NCI-H187 (cell line): ENCODE measurements around the gene TCF25.
"Not testable (repeated sequence)": the region's sequence is repeated elsewhere in the genome, so short reads cannot be mapped to it uniquely, and the experiment has no call there.

Experiments
- DNase-seq, 2 experiments: peaks; one replicate each; lab custom pipeline; 2025; lab: John Stamatoyannopoulos, UW

Gene TCF25

DNA sequence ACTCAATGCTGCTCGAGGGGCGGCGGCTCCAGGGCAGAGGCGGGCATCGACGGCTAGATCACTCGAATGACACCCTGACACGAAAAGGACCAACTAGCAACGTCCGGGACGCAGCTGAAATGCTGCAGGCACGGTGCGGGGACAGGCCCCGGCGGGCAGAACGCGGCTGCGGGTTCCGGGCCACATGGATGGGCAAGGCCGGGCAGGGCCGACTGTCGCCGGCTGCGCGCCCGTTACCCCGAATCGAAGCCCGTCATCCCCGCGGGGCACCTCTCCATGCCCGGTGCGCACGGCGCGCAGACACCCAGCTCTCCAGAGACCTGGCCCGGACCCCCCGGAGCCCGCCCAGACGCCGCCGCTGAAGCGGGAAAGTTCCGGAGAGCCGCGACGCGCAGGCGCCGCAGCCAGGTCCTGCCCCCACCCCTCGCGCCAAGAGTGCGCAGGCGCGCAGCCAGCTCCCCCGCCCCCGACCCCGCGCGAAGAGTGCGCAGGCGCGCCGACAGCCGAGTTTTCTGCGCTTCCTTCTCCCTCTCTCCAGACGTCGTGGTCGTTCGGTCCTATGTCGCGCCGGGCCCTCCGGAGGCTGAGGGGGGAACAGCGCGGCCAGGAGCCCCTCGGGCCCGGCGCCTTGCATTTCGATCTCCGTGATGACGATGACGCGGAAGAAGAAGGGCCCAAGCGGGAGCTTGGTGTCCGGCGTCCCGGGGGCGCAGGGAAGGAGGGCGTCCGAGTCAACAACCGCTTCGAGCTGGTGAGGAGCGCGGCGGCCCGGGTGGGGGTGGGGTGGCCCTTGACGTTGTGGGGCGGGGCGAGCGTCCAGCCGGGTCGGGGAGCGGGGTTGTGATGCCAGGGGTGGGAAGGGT, at the start of gene TCF25:
Gene TCF25 (plus strand): TSS at position 484 of the 863 bp plus-strand sequence. CDS start 76 bp downstream, at position 560.
- DNase-seq: peak; percentile 54 to 81

DNA sequence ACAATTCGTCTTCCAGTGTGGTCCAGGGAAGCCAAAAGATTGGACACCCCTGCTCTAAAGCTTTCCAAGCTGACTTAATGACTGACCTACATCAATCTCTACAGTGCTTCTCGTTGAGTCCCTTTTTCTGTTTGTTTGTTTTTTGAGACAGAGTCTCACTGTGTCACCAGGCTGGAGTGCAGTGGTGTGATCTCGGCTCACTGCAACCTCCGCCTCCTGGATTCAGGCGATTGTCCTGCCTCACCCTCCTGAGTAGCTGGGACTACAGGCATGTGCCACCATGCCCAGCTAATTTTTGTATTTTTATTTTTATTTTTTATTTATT, 49.6 kb upstream of the TCF25 start:
- DNase-seq: not testable (repeated sequence)

DNA sequence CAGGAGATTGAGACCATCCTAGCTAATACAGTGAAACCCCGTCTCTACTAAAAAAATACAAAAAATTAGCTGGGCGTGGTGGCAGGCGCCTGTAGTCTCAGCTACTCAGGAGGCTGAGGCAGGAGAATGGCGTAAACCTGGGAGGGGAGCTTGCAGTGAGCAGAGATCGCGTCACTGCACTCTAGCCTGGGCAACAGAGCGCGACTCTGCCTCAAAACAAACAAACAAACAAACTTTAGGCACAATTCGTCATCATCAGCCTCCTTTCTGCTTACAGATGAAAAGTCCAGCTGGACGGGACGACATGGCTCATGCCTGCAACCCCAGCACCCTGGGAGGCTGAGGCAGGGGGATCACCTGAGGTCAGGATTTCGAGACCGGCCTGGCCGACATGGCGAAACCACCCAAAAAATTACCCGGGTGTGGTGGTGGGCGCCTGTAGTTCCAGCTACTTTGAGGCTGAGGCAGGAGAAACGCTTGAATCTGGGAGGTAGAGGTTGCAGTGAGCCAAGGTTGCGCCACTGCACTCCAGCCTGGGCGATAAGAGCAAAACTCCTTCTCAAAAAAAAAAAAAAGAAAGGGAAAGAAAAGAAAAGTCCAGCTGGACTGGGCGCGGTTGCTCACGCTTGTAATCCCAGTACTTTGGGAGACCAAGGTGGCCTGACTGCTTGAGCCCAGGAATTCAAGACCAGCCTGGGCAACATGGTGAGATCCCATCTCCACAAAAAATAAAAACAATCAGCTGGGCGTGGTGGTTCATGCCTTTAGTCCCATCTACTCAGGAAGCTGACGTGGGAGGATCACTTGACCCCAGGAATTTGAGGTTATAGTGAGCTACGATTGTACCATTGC, 46.6 kb upstream of the TCF25 start:
- DNase-seq: no peak

- no peak for DNase-seq
These were observed 45.8 kb upstream of the TCF25 start for GRCh38 chr16:89827383-89828198.

DNA sequence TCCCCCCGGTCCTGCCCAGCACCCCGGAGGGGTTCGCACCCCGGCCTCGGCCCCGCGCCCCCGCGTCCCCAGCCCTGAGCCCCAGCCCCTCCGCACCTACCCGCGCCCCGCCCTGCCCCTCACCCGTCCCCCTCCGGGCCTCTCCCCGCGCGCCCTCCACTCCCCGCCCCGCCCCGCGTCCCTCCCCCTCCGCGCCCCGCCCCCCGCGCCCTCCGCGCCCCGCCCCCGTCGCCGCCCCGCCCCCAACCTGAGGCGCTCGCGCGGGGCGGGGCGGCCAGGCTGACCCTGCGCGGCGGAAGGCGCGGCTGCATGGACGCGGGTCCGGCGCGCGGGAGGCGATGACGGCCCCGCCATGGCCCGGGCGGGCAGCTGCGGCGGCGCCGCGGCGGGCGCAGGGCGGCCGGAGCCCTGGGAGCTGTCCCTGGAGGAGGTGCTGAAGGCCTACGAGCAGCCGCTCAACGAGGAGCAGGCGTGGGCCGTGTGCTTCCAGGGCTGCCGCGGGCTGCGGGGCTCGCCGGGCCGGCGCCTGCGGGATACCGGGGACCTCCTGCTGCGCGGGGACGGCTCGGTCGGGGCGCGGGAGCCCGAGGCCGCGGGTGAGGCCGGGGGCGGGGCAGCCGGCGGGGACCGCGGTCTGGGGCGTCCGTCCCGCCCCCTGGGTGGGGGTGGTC, 45.1 kb upstream of the TCF25 start, which contains the start of gene SPIRE2:
Gene SPIRE2 (plus strand): TSS at position 277 of the 671 bp plus-strand sequence. CDS start 76 bp downstream, at position 353.
- DNase-seq: no peak

- DNase-seq: no peak
These were observed 44.3 kb upstream of the TCF25 start for GRCh38 chr16:89828870-89829629.

- peak in 1 of 2 experiments; percentile 31 for DNase-seq
These were observed 43.6 kb upstream of the TCF25 start for GRCh38 chr16:89829630-89830437.

DNA sequence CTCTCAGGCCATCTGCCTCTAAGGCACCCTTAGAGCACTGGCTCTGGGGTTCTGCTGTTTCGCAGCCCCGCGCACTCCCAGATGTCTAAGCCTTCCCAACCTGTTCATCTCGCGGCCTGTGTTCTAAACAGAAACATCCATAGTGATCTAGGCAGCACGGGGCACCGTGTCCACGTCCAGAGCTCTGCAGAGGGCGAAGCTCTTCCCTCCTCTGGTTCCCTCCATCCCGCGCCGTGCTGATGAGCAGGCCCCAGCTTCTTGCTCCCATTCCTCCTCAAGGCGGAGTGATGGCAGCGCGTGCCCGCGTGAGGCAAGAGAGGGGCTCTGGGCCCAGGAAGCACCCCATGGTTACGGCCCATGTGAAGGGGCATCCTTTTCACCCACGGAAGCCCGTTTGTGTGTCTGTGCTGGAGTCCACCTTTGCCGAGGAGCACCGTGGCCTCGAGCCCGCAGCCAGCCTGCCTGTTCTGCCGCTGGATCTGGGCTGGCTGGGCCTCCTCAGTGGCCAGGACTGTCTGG, 41.5 kb upstream of the TCF25 start:
- no peak for DNase-seq

GRCh38 chr16:89833664-89834363, 39.6 kb upstream of the TCF25 start:
- not testable (repeated sequence) for DNase-seq

- DNase-seq: not testable (repeated sequence)
These were observed 38.5 kb upstream of the TCF25 start for GRCh38 chr16:89834813-89835363.

DNA sequence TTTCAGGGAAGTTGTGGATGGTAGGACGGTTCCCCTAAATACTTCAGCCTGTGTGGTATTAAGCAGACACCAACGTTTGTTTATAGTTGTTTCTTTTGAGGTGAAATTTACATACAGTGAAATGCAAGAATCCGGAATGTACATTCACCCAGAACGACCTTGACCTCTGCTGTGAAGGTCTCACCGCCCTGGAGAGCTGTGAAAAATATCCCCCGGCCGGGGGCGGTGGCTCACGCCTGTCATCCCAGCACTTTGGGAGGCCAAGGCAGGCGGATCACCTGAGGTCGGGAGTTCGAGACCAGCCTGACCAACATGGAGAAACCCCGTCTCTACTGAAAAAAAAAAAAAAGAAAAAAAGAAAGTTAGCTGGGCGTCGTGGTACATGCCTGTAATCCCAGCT, 36.9 kb upstream of the TCF25 start:
- DNase-seq: not testable (repeated sequence)

DNA sequence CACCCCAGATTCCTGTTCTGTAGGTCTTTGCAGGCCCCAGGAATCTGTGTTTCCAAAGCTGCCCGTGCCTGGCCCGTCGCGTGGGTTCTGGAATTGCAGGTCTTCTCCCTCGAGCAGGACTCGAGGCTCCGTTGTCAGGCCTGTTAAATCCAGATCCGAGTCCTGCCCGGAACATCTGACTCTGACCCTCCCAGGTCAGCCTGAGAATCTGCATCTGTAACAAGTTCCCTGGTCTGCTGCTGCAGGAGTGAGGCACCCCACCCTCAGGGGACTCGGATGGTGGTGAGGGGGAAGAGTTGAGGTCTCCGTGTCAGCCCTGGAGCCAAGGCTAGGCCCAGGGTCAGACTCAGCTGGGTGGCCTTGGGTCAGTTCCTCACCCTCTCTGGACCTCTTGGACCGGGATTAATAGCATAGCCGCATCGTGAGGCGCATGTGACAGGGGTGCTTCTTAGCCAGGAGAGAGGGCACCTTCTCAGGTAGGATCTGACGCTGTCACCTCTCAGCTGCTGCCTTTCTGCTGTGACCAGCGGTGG, 36.3 kb upstream of the TCF25 start:
- DNase-seq: no peak

GRCh38 chr16:89841275-89841674, 32.1 kb upstream of the TCF25 start:
- no peak for DNase-seq

DNA sequence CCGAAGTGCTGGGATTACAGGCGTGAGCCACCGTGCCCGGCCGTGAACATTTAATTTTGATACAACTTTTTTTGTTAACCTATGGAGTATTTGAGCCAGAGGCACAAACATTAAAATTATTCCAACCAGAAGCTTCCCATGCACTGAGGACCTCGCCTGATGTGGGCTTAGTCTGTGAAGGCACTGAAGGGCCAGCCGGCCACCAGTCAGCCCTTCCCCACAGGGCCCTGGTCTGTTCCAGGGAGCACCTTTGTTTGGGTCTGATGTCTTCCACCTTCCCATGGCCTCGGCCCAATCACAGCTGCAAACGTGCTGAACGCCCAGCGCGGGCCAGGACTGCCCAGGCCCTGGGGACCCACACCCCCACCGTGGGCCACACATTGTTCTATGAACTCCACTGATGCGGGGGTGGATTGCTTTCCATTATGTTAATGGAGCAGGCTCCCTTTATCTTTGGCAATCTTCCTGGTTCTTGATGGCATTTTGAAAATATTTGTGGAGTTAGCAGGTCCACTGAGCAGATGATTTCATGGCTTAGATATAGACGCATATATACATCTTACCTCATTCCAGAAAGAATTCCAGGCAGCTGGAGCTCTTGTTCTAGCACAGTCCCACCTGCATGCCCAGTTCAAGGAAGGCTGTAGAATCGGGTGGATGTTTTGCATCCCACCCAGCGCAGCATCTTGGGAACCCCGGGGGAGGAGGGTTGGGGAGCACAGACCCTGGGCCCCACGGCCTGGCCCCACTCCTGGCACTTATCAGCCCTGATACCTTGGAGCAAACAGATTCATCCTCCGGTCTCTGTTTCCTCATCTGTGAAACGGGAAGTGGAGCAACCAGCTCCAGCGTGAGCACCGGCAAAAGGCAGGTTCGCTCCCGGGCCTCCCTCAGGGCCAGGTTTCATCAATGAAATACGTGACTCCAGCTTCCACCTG, 30.7 kb upstream of the TCF25 start:
- no peak for DNase-seq

DNA sequence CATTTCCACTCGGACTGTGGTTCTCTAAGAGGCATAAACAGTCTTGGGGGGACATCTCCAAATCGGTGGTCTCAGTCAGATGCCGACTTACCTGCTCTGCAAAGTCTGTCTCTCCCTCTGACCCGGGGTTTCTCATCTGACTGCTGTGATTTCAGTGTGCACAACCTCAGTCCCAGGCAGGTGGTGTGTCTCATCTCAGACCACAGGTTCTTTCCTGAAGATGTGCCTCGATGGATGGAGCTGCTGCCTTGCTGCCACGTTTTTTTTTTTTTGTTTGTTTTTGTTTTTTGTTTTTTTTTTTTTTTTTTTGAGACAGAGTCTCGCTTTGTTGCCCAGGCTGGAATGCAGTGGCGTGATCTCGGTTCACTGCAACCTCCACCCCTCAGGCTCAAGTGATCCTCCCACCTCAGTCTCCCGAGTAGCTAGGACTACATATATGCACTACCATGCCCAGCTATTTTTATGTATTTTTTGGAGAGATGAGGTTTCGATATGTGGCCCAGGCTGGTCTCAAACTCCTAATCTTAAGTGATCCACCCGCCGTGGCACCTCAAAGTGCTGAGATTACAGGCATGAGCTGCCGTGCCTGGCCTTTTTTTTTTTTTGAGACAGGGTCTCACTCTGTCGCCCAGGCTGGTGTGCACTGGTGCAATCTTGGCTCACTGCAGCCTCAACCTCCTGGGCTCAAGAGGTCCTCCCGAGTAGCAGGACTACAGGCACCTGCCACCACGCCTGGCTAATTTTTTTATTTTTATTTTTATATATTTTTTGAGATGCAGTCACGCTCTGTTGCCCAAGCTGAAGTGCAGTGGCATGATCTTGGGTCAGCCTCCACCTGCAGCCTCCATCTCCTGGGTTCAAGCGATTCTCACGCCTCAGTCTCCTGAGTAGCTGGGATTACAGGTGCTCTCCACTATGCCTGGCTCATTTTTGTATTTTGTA, 29.7 kb upstream of the TCF25 start:
- DNase-seq: no peak

- no peak for DNase-seq
These were observed 28.6 kb upstream of the TCF25 start for GRCh38 chr16:89844739-89845339.
